ENCODE data around the gene CCDC197.
A peak's percentile ranks its signal among the peaks of the same experiment; 100 is the strongest.

Gene CCDC197

DNA sequence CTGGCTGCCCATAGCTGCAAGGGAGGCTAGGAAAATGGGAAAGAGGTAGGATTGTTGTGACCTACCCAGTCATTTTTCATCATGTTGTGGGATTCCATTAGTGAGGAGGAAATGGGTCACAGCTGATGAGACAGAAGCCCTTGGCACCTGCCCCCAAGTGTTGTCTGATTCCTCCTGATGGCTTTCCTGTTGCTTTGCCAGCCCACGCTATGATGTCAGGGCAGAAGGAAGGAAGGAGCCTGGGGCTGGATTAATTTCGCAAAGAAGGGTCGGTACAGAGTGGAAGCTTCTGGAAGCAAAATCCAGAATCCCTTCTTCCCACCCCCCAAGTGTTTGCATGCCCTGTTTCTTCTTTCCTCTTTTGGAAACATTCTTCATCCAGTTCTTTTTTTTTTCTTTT, 37.8 kb downstream of the CCDC197 start:
- Histone ChIP-seq H3K27me3 (ENCODE audit: insufficient read depth, low read length, poor library complexity) (peaks cover 3% of the 10 kb centered on the region), H3K9me3 (ENCODE audit: insufficient read depth, low read length, severe bottlenecking) (no peaks in the 10 kb centered on the region), H3K4me1 (ENCODE audit: insufficient read depth, low read length) (no peaks in the 10 kb centered on the region), H2AFZ (ENCODE audit: low read depth, low read length) (no peak overlapping the region), H4K20me1 (ENCODE audit: insufficient read depth, low read length) (peaks cover under 1% of the 10 kb centered on the region; the same call in 1 of the 2 replicates), H3K4me3 (ENCODE audit: low read depth in 1 of 2, low read length in 2 of 2) (no peak overlapping the region), H3K27ac (ENCODE audit: low read length) (no peak overlapping the region), H3K9ac (ENCODE audit: low read depth, low read length) (no peak overlapping the region), H3K36me3 (ENCODE audit: insufficient read depth, low read length) (no peaks in the 10 kb centered on the region), H3K4me2 (ENCODE audit: insufficient read depth, low read length) (no peak overlapping the region), H3K79me2 (ENCODE audit: insufficient read depth, low read length) (no peaks in the 10 kb centered on the region)
- DNase-seq (no peak), ATAC-seq (ENCODE audit: insufficient read depth, low read depth) (no peak)
- TF ChIP-seq EZH2 (IDR thresholded peaks at IDR 0.05; ENCODE audit: borderline replicate concordance, low read depth, low read length, severe bottlenecking) = no peak
- TF ChIP-seq, protein P1, sequence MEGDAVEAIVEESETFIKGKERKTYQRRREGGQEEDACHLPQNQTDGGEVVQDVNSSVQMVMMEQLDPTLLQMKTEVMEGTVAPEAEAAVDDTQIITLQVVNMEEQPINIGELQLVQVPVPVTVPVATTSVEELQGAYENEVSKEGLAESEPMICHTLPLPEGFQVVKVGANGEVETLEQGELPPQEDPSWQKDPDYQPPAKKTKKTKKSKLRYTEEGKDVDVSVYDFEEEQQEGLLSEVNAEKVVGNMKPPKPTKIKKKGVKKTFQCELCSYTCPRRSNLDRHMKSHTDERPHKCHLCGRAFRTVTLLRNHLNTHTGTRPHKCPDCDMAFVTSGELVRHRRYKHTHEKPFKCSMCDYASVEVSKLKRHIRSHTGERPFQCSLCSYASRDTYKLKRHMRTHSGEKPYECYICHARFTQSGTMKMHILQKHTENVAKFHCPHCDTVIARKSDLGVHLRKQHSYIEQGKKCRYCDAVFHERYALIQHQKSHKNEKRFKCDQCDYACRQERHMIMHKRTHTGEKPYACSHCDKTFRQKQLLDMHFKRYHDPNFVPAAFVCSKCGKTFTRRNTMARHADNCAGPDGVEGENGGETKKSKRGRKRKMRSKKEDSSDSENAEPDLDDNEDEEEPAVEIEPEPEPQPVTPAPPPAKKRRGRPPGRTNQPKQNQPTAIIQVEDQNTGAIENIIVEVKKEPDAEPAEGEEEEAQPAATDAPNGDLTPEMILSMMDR (IDR thresholded peaks at IDR 0.05; ENCODE audit: borderline replicate concordance, extremely low read depth, low read length, poor library complexity, severe bottlenecking) = no peak

DNA sequence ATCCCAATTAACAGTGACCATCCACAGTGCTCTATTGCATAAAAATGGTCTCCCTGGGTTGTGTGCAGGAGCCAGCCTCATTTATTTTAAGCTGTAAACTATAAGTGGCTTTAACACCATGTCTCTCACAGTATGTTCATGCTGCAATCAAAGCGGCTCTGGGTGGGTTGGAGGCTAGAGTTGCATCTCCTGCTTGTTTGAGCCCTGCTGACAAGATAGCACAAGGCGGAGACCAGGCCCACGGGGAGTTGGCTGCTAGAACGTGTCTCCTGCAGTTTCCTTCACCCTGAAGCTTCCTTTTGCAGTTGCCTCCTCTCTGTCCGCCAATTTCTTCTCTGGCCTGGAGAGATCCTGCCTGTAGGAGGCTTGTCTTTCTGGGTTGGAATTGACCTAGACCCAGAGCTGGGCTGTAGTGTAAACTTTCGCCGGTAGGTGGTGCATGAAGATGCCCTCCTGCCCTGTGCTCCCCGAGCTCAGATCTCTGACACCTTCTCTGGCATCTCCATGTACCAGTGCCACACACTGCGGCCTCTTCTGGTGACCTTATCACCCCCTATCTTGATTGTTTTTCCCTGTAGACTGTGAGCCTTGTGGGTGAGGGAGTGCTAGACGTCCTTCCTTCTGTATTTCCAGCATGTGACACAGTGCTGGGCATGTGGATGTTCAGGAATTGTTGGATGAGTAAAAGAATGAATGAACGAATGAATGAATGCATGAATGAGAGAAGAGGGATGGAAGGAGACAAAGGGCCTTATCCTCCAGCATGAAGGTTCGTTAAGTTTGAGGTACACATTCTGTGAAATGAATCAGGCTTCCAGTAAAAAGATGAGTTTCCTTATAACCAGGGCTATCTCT, 39.4 kb downstream of the CCDC197 start:
- Histone ChIP-seq H3K9ac (ENCODE audit: low read depth, low read length) (no peak overlapping the region), H3K27me3 (ENCODE audit: insufficient read depth, low read length, poor library complexity) (peaks cover 3% of the 10 kb centered on the region), H3K4me1 (ENCODE audit: insufficient read depth, low read length) (no peaks in the 10 kb centered on the region), H4K20me1 (ENCODE audit: insufficient read depth, low read length) (peaks cover 7% of the 10 kb centered on the region), H2AFZ (ENCODE audit: low read depth, low read length) (no peak overlapping the region), H3K79me2 (ENCODE audit: insufficient read depth, low read length) (no peaks in the 10 kb centered on the region), H3K4me2 (ENCODE audit: insufficient read depth, low read length) (no peak overlapping the region), H3K4me3 (ENCODE audit: low read depth in 1 of 2, low read length in 2 of 2) (no peak overlapping the region), H3K27ac (ENCODE audit: low read length) (no peak overlapping the region), H3K36me3 (ENCODE audit: insufficient read depth, low read length) (no peaks in the 10 kb centered on the region), H3K9me3 (ENCODE audit: insufficient read depth, low read length, severe bottlenecking) (no peaks in the 10 kb centered on the region)
- peak; percentile 98 for ATAC-seq (ENCODE audit: insufficient read depth, low read depth)
- TF ChIP-seq, protein P1 (IDR thresholded peaks at IDR 0.05; ENCODE audit: borderline replicate concordance, extremely low read depth, low read length, poor library complexity, severe bottlenecking) = peak; percentile 91
- no peak for TF ChIP-seq EZH2 (IDR thresholded peaks at IDR 0.05; ENCODE audit: borderline replicate concordance, low read depth, low read length, severe bottlenecking)
- DNase-seq = peak; percentile 73

GRCh38 chr14:94037954-94038353, 40.9 kb downstream of the CCDC197 start:
- Histone ChIP-seq H3K4me3 (ENCODE audit: low read depth in 1 of 2, low read length in 2 of 2) (no peak overlapping the region), H3K36me3 (ENCODE audit: insufficient read depth, low read length) (no peaks in the 10 kb centered on the region), H3K79me2 (ENCODE audit: insufficient read depth, low read length) (no peaks in the 10 kb centered on the region), H3K9me3 (ENCODE audit: insufficient read depth, low read length, severe bottlenecking) (no peaks in the 10 kb centered on the region), H3K27me3 (ENCODE audit: insufficient read depth, low read length, poor library complexity) (peaks cover 3% of the 10 kb centered on the region), H3K27ac (ENCODE audit: low read length) (no peak overlapping the region), H3K9ac (ENCODE audit: low read depth, low read length) (no peak overlapping the region), H2AFZ (ENCODE audit: low read depth, low read length) (no peak overlapping the region), H4K20me1 (ENCODE audit: insufficient read depth, low read length) (peaks cover 7% of the 10 kb centered on the region), H3K4me1 (ENCODE audit: insufficient read depth, low read length) (no peaks in the 10 kb centered on the region), H3K4me2 (ENCODE audit: insufficient read depth, low read length) (no peak overlapping the region)
- ATAC-seq (ENCODE audit: insufficient read depth, low read depth) = no peak
- TF ChIP-seq, protein P1 (IDR thresholded peaks at IDR 0.05; ENCODE audit: borderline replicate concordance, extremely low read depth, low read length, poor library complexity, severe bottlenecking) = no peak
- no peak for TF ChIP-seq EZH2 (IDR thresholded peaks at IDR 0.05; ENCODE audit: borderline replicate concordance, low read depth, low read length, severe bottlenecking)
- DNase-seq = no peak

All from DND-41 (cell line).